ENCODE results near the gene ITPR1. TPM values are rescaled to one million over a fixed set of nuclear protein-coding genes. Genes with fewer than 3 reads are reported as not detected.

Gene ITPR1
- total and polyA plus RNA-seq, 2 experiments from 2014 or later: 6.8 to 21.0 TPM

GRCh38 chr3:4562595-4562994, 69.4 kb downstream of the ITPR1 start:
- TF ChIP-seq POLR2AphosphoS5 (IDR thresholded peaks at IDR 0.05; ENCODE audit: low read depth) (no peak), REST (IDR thresholded peaks at IDR 0.05; ENCODE audit: unreplicated experiment) (no peak), CREB1 (CRISPR knock-in tag; IDR thresholded peaks at IDR 0.05; ENCODE audit: low read depth) (no peak), STAT1 (IDR thresholded peaks at IDR 0.05; ENCODE audit: unreplicated experiment) (no peak), ZNF114 (CRISPR knock-in tag; IDR thresholded peaks at IDR 0.05) (no peak), NANOG (IDR thresholded peaks at IDR 0.05; ENCODE audit: borderline replicate concordance) (no peak), EZH2 (IDR thresholded peaks at IDR 0.05; ENCODE audit: low read depth, unreplicated experiment) (no peak), JUNB (IDR thresholded peaks at IDR 0.05; ENCODE audit: unreplicated experiment) (no peak), ZNF331 (CRISPR knock-in tag; IDR thresholded peaks at IDR 0.05; ENCODE audit: low read depth) (no peak), CTCF (conservative IDR thresholded peaks at IDR 0.05; ENCODE audit: low read depth in 2 of 2) (no peak), EZH2phosphoT487 (IDR thresholded peaks at IDR 0.05; ENCODE audit: unreplicated experiment) (no peak)
- TF ChIP-seq, protein P1, sequence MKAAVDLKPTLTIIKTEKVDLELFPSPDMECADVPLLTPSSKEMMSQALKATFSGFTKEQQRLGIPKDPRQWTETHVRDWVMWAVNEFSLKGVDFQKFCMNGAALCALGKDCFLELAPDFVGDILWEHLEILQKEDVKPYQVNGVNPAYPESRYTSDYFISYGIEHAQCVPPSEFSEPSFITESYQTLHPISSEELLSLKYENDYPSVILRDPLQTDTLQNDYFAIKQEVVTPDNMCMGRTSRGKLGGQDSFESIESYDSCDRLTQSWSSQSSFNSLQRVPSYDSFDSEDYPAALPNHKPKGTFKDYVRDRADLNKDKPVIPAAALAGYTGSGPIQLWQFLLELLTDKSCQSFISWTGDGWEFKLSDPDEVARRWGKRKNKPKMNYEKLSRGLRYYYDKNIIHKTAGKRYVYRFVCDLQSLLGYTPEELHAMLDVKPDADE (IDR thresholded peaks at IDR 0.05): no peak
- TF ChIP-seq, protein P2, sequence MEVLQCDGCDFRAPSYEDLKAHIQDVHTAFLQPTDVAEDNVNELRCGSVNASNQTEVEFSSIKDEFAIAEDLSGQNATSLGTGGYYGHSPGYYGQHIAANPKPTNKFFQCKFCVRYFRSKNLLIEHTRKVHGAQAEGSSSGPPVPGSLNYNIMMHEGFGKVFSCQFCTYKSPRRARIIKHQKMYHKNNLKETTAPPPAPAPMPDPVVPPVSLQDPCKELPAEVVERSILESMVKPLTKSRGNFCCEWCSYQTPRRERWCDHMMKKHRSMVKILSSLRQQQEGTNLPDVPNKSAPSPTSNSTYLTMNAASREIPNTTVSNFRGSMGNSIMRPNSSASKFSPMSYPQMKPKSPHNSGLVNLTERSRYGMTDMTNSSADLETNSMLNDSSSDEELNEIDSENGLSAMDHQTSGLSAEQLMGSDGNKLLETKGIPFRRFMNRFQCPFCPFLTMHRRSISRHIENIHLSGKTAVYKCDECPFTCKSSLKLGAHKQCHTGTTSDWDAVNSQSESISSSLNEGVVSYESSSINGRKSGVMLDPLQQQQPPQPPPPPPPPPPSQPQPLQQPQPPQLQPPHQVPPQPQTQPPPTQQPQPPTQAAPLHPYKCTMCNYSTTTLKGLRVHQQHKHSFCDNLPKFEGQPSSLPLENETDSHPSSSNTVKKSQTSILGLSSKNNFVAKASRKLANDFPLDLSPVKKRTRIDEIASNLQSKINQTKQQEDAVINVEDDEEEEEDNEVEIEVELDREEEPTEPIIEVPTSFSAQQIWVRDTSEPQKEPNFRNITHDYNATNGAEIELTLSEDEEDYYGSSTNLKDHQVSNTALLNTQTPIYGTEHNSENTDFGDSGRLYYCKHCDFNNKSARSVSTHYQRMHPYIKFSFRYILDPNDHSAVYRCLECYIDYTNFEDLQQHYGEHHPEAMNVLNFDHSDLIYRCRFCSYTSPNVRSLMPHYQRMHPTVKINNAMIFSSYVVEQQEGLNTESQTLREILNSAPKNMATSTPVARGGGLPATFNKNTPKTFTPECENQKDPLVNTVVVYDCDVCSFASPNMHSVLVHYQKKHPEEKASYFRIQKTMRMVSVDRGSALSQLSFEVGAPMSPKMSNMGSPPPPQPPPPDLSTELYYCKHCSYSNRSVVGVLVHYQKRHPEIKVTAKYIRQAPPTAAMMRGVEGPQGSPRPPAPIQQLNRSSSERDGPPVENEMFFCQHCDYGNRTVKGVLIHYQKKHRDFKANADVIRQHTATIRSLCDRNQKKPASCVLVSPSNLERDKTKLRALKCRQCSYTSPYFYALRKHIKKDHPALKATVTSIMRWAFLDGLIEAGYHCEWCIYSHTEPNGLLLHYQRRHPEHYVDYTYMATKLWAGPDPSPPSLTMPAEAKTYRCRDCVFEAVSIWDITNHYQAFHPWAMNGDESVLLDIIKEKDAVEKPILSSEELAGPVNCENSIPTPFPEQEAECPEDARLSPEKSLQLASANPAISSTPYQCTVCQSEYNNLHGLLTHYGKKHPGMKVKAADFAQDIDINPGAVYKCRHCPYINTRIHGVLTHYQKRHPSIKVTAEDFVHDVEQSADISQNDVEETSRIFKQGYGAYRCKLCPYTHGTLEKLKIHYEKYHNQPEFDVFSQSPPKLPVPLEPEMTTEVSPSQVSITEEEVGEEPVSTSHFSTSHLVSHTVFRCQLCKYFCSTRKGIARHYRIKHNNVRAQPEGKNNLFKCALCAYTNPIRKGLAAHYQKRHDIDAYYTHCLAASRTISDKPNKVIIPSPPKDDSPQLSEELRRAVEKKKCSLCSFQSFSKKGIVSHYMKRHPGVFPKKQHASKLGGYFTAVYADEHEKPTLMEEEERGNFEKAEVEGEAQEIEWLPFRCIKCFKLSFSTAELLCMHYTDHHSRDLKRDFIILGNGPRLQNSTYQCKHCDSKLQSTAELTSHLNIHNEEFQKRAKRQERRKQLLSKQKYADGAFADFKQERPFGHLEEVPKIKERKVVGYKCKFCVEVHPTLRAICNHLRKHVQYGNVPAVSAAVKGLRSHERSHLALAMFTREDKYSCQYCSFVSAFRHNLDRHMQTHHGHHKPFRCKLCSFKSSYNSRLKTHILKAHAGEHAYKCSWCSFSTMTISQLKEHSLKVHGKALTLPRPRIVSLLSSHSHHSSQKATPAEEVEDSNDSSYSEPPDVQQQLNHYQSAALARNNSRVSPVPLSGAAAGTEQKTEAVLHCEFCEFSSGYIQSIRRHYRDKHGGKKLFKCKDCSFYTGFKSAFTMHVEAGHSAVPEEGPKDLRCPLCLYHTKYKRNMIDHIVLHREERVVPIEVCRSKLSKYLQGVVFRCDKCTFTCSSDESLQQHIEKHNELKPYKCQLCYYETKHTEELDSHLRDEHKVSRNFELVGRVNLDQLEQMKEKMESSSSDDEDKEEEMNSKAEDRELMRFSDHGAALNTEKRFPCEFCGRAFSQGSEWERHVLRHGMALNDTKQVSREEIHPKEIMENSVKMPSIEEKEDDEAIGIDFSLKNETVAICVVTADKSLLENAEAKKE (CRISPR knock-in tag; IDR thresholded peaks at IDR 0.05): no peak
- Mint-ChIP-seq H3K9me3 (no peaks in the 10 kb centered on the region), H3K27me3 (ENCODE audit: insufficient read depth, low read depth, poor library complexity) (peaks cover 5% of the 10 kb centered on the region), H3K4me3 (no peak overlapping the region), H3K4me1 (no peaks in the 10 kb centered on the region), H3K36me3 (ENCODE audit: low read depth) (no peaks in the 10 kb centered on the region), H3K27ac (no peak overlapping the region)
- no peaks in the 10 kb centered on the region for H3K27me3 ChIP-seq (ENCODE audit: insufficient read depth)
- no peak overlapping the region for H2AFZ ChIP-seq
- no peaks in the 10 kb centered on the region for H4K20me1 ChIP-seq (replicated peaks; ENCODE audit: insufficient read depth)
- no peak for DNase-seq (ENCODE audit: low spot score)
- ATAC-seq: no peak
- no peaks in the 10 kb centered on the region for H3K9me2 ChIP-seq (ENCODE audit: insufficient read depth)
- no peak overlapping the region for H3K27ac ChIP-seq (ENCODE audit: low read depth)
- H3K4me2 ChIP-seq: no peak overlapping the region
- H3K79me2 ChIP-seq (replicated peaks; ENCODE audit: insufficient read depth): no peaks in the 10 kb centered on the region
- H3K36me3 ChIP-seq (ENCODE audit: insufficient read depth): no peaks in the 10 kb centered on the region
- no peaks in the 10 kb centered on the region for H3F3A ChIP-seq (replicated peaks; ENCODE audit: low read depth)
- no peak overlapping the region for H3K4me3 ChIP-seq
- H3K4me1 ChIP-seq (ENCODE audit: insufficient read depth): no peaks in the 10 kb centered on the region

All from GM23338 (cell line).